Activated naive CD8-positive, alpha-beta T cell treated with anti-CD3 and anti-CD28 coated beads, Interleukin-2, amount 50 U/mL, for 16 hours (primary cell): Measurements from ENCODE around the gene SH2B3.

ENCODE experiments used
- DNase-seq: peaks from one replicate; pipeline ENCODE4 v3.0.0-alpha.2; 2020; ENCODE audit warnings: low read depth, low spot score

The SH2B3 gene

GRCh38 chr12:111428081-111428727, 22.5 kb downstream of the SH2B3 start:
- no peak for DNase-seq

- no peak for DNase-seq
Measured at GRCh38 chr12:111428728-111429175, 23.0 kb downstream of the SH2B3 start.

- DNase-seq, result peak; percentile 34
Measured at GRCh38 chr12:111429828-111430432, 24.2 kb downstream of the SH2B3 start.

- peak; percentile 36 for DNase-seq
Measured at GRCh38 chr12:111430433-111431353, 25.0 kb downstream of the SH2B3 start.

- DNase-seq, result no peak
Measured at GRCh38 chr12:111431772-111432171, 26.0 kb downstream of the SH2B3 start.

GRCh38 chr12:111434049-111434448, 28.3 kb downstream of the SH2B3 start:
- DNase-seq, result no peak

GRCh38 chr12:111434680-111435338, 29.1 kb downstream of the SH2B3 start:
- DNase-seq, result peak; percentile 74

- DNase-seq, result no peak
Measured at GRCh38 chr12:111435661-111436201, 30.0 kb downstream of the SH2B3 start.

- no peak for DNase-seq
Measured at GRCh38 chr12:111436266-111436665, 30.5 kb downstream of the SH2B3 start.

- DNase-seq, result no peak
Measured at GRCh38 chr12:111436811-111437210, 31.1 kb downstream of the SH2B3 start.

GRCh38 chr12:111437816-111438454, 32.2 kb downstream of the SH2B3 start:
- no peak for DNase-seq

- peak; percentile 30 for DNase-seq
Measured at GRCh38 chr12:111438481-111438880, 32.8 kb downstream of the SH2B3 start.

- DNase-seq, result no peak
Measured at GRCh38 chr12:111439657-111440151, 34.0 kb downstream of the SH2B3 start.

- DNase-seq, result no peak
Measured at GRCh38 chr12:111440152-111440551, 34.4 kb downstream of the SH2B3 start.

- no peak for DNase-seq
Measured at GRCh38 chr12:111440631-111441030, 34.9 kb downstream of the SH2B3 start.

GRCh38 chr12:111441107-111441928, 35.6 kb downstream of the SH2B3 start:
- DNase-seq, result no peak

- no peak for DNase-seq
Measured at GRCh38 chr12:111442301-111443045, 36.8 kb downstream of the SH2B3 start.

- no peak for DNase-seq
Measured at GRCh38 chr12:111443086-111443485, 37.4 kb downstream of the SH2B3 start.

- no peak for DNase-seq
Measured at GRCh38 chr12:111443586-111443985, 37.9 kb downstream of the SH2B3 start.
